ENCODE results near the gene INTS1.

Gene INTS1

GRCh38 chr7:1533547-1534329 lies 29.5 kb upstream of the INTS1 start:
- TF ChIP-seq CTCF (IDR thresholded peaks at IDR 0.05; ENCODE audit: control insufficient read depth, insufficient read depth, low read depth, low read length, missing control alignments) = no peak
- DNase-seq (ENCODE audit: low read depth) = peak; percentile 64
- H3K4me3 ChIP-seq (ENCODE audit: control insufficient read depth, low read depth, low read length) = peak overlapping the region; percentile 78

GRCh38 chr7:1533255-1533546 lies 29.0 kb upstream of the INTS1 start:
- TF ChIP-seq CTCF (IDR thresholded peaks at IDR 0.05; ENCODE audit: control insufficient read depth, insufficient read depth, low read depth, low read length, missing control alignments) = no peak
- peak overlapping the region; percentile 78 for H3K4me3 ChIP-seq (ENCODE audit: control insufficient read depth, low read depth, low read length)
- DNase-seq (ENCODE audit: low read depth) = no peak

- no peak for TF ChIP-seq CTCF (IDR thresholded peaks at IDR 0.05; ENCODE audit: control insufficient read depth, insufficient read depth, low read depth, low read length, missing control alignments)
- DNase-seq (ENCODE audit: low read depth) = peak; percentile 70
- H3K4me3 ChIP-seq (ENCODE audit: control insufficient read depth, low read depth, low read length) = peak overlapping the region; percentile 78
These were observed 28.5 kb upstream of the INTS1 start for GRCh38 chr7:1532456-1533254.

GRCh38 chr7:1531979-1532455 lies 27.8 kb upstream of the INTS1 start:
- DNase-seq (ENCODE audit: low read depth) = no peak
- peak overlapping the region; percentile 78 for H3K4me3 ChIP-seq (ENCODE audit: control insufficient read depth, low read depth, low read length)
- no peak for TF ChIP-seq CTCF (IDR thresholded peaks at IDR 0.05; ENCODE audit: control insufficient read depth, insufficient read depth, low read depth, low read length, missing control alignments)

- no peak for DNase-seq (ENCODE audit: low read depth)
- TF ChIP-seq CTCF (IDR thresholded peaks at IDR 0.05; ENCODE audit: control insufficient read depth, insufficient read depth, low read depth, low read length, missing control alignments) = no peak
- peak overlapping the region; percentile 78 for H3K4me3 ChIP-seq (ENCODE audit: control insufficient read depth, low read depth, low read length)
These were observed 27.2 kb upstream of the INTS1 start for GRCh38 chr7:1531263-1531978.

- peak overlapping the region; percentile 78 for H3K4me3 ChIP-seq (ENCODE audit: control insufficient read depth, low read depth, low read length)
- no peak for TF ChIP-seq CTCF (IDR thresholded peaks at IDR 0.05; ENCODE audit: control insufficient read depth, insufficient read depth, low read depth, low read length, missing control alignments)
- no peak for DNase-seq (ENCODE audit: low read depth)
These were observed 26.7 kb upstream of the INTS1 start for GRCh38 chr7:1530946-1531262.
